Prostate gland (tissue), 2 donors: ENCODE data around the gene HEG1. TPM values are rescaled to one million over a fixed set of nuclear protein-coding genes. Genes with fewer than 3 reads are reported as not detected.

ENCODE experiments used
- DNase-seq: peaks from one replicate; pipeline ENCODE4 v3.0.0-alpha.2; 2019; ENCODE audit warnings: low spot score
- H3K27ac ChIP-seq, 2 donors: fragments of 200-600 bp; sonication (generic); 2 replicates each; pipeline ENCODE4 v1.5.1; 2017 to 2019
- H3K27me3 ChIP-seq: fragments of 200-600 bp; sonication (generic); replicated peaks from 2 replicates; pipeline ENCODE4 v1.5.1; 2019; ENCODE audit not compliant: insufficient read depth
- H3K36me3 ChIP-seq, 2 donors: fragments of 200-600 bp; sonication (generic); 1 replicate in 1 of 2; 2 replicates in 1 of 2; pipeline versions ENCODE4 v1.5.1 to v1.8.1; 2017 to 2019
- H3K4me1 ChIP-seq: fragments of 200-600 bp; sonication (generic); replicated peaks from 2 replicates; pipeline ENCODE4 v1.5.1; 2019
- H3K4me3 ChIP-seq, 2 donors: fragments of 200-600 bp; sonication (generic); 2 replicates each; pipeline ENCODE4 v1.5.1; 2017 to 2019
- H3K9me3 ChIP-seq: fragments of 200-600 bp; sonication (generic); 2 replicates; pipeline ENCODE4 v1.5.1; 2017
- CTCF ChIP-seq, 4 experiments: fragments of 200-600 bp in 2 of 4; fragments of 450-650 bp in 2 of 4; sonication (generic) in 2 of 4; IDR thresholded peaks; 1 replicate in 3 of 4; 2 replicates in 1 of 4; pipeline ENCODE4 v1.5.1; 2016 to 2019; ENCODE audit warnings: antibody characterized with exemption in 4 of 4, mild to moderate bottlenecking in 2 of 4, moderate library complexity in 2 of 4
- POLR2A ChIP-seq: fragments of 450-650 bp; IDR thresholded peaks from one replicate; pipeline ENCODE4 v1.6.1; 2016; ENCODE audit warnings: antibody characterized with exemption, mild to moderate bottlenecking
- POLR2AphosphoS5 ChIP-seq: sonication (generic); formaldehyde crosslinking; IDR thresholded peaks from one replicate; pipeline ENCODE4 v1.6.1; 2017; ENCODE audit warnings: antibody characterized with exemption
- WGBS: methylation state at CpG from one replicate; pipeline ENCODE4 v1.1.5; 2018; 5-methylcytosine and 5-hydroxymethylcytosine counted together
- intact Hi-C: fragments of 100-400 bp; cut with DNase I; formaldehyde crosslinking; loops from one replicate; pipeline ENCODE4 v1.14.2; 2022
- total RNA-seq, 2 donors: library from RNA; depleted of rRNA; stranded (reverse); fragments of >200 nt; gene quantifications; one replicate each; pipeline ENCODE4 v1.1.0, GENCODE V29; 2016

Gene HEG1
- total RNA-seq, 2 donors from 2014 or later = 27.5 to 130 TPM

DNA sequence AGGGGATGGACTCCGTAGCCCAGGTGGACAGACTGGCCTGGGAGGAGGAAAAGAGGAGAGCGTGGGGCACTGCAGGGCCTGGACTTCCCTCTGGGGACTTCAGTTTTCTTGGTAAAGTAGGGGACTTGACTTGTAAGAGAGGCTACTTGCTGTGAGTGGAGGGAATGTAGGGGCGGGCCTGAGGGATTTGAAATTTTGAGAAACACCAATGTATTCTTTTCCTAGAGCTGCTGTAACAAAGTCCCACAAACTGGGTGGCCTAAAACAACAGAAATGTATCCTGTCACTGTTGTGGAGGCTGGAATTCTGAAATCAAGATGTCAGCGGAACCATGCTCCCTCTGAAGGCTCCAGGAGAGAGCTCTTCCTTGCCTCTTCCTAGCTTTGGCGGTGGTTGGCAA is 5.8 kb upstream of the HEG1 start:
- Histone ChIP-seq H3K4me3 (no peak overlapping the region), H3K36me3 (no peaks in the 10 kb centered on the region), H3K9me3 (no peaks in the 10 kb centered on the region), H3K27ac (peak overlapping the region in 1 of 2 donors; percentile 53), H3K4me1 (no peaks in the 10 kb centered on the region), H3K27me3 (no peaks in the 10 kb centered on the region)
- TF ChIP-seq POLR2A = no peak
- no peak for TF ChIP-seq POLR2AphosphoS5
- no peak for TF ChIP-seq CTCF (IDR thresholded peaks at IDR 0.05)
- intact Hi-C loops = no loop called here
- no peak for DNase-seq
- 78% methylated on average over 5 of the region's 5 CpGs for WGBS

DNA sequence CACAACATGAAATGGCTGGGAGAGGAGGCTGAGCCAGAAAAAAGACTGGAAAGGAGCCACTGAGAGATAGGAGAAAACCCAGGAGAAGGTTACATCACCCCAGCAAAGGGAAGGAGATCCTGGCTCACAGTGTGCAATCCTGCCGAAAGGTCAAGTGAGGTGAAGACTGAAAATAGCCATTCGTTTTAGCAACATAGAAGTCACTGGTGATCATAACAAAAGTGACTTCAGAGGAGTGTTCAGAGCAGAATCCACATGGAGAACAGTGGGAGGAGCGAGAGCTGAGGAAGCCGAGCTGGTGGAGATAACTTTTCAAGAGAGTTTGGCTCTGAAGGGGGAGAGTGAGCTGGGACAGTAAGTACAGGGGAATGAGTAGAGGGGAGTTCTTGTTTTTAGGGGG is 5.4 kb upstream of the HEG1 start:
- Histone ChIP-seq H3K27ac (peak overlapping the region in 1 of 2 donors; percentile 53), H3K36me3 (no peaks in the 10 kb centered on the region), H3K4me3 (no peak overlapping the region), H3K27me3 (no peaks in the 10 kb centered on the region), H3K4me1 (no peaks in the 10 kb centered on the region), H3K9me3 (no peaks in the 10 kb centered on the region)
- 64% methylated on average over 4 of the region's 4 CpGs for WGBS
- intact Hi-C loops = no loop called here
- DNase-seq = no peak
- TF ChIP-seq POLR2A = no peak
- peak; percentile 49 for TF ChIP-seq POLR2AphosphoS5
- no peak for TF ChIP-seq CTCF (IDR thresholded peaks at IDR 0.05)

GRCh38 chr3:125059488-125060245 is 3.9 kb upstream of the HEG1 start:
- no peak for DNase-seq
- Histone ChIP-seq H3K4me3 (no peak overlapping the region), H3K27ac (no peak overlapping the region), H3K4me1 (no peaks in the 10 kb centered on the region), H3K36me3 (no peaks in the 10 kb centered on the region), H3K9me3 (no peaks in the 10 kb centered on the region), H3K27me3 (no peaks in the 10 kb centered on the region)
- WGBS = 66% methylated on average over 7 of the region's 7 CpGs
- intact Hi-C loops = loop anchor here (5.0 to 10.0 kb wide), 2 partner anchors 83 to 535 kb away; partner anchors contain the start of gene OSBPL11
- TF ChIP-seq POLR2A (no peak), POLR2AphosphoS5 (no peak), CTCF (IDR thresholded peaks at IDR 0.05) (no peak)

DNA sequence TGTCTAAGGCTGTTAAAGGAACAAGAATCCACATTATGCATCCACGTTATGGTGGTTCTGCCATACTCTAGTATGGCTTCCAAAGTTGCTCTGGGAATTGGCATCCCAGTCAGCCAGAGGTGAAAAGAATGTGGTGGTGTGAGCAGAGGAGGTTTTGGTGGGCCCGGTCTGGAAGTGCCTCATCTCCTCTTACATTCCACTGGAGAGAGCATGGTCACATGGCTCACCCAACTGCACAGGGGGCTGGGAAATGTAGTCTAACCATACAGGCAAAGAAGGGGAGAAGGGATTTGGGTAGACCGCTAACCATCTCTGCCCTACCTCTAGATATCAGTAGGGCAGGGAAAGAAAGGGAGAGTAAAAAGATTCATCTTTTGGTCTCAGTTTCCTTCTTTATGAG is 3.2 kb upstream of the HEG1 start:
- Histone ChIP-seq H3K9me3 (no peaks in the 10 kb centered on the region), H3K36me3 (no peaks in the 10 kb centered on the region), H3K27ac (no peak overlapping the region), H3K4me1 (no peaks in the 10 kb centered on the region), H3K4me3 (no peak overlapping the region), H3K27me3 (no peaks in the 10 kb centered on the region)
- TF ChIP-seq POLR2AphosphoS5 (no peak), CTCF (IDR thresholded peaks at IDR 0.05) (no peak), POLR2A (no peak)
- WGBS = 88% methylated on average over 3 of the region's 3 CpGs
- intact Hi-C loops = loop anchor here (5.0 to 10.0 kb wide), 2 partner anchors 83 to 536 kb away; partner anchors contain the start of gene OSBPL11
- DNase-seq = no peak

- intact Hi-C loops = loop anchor here (5.0 to 10.0 kb wide), 2 partner anchors 84 to 536 kb away; partner anchors contain the start of gene OSBPL11
- no peaks in the 10 kb centered on the region for H3K36me3 ChIP-seq
- 71% methylated on average over 3 of the region's 3 CpGs for WGBS
- H3K27ac ChIP-seq = no peak overlapping the region
- no peak for DNase-seq
- no peak for TF ChIP-seq POLR2AphosphoS5
- TF ChIP-seq CTCF (IDR thresholded peaks at IDR 0.05) = no peak
- TF ChIP-seq POLR2A = no peak
- no peaks in the 10 kb centered on the region for H3K9me3 ChIP-seq
- no peak overlapping the region for H3K4me3 ChIP-seq
- H3K4me1 ChIP-seq = no peaks in the 10 kb centered on the region
- no peaks in the 10 kb centered on the region for H3K27me3 ChIP-seq
Observed at GRCh38 chr3:125058529-125058928, 2.7 kb upstream of the HEG1 start.
